Measurements from ENCODE around the gene CEP95.

The CEP95 gene

GRCh38 chr17:64515829-64516228 is 9.1 kb downstream of the CEP95 start:
- DNase-seq (ENCODE audit: low read depth in 2 of 3, low spot score in 2 of 3), result no peak

- DNase-seq (ENCODE audit: low read depth in 2 of 3, low spot score in 2 of 3), result no peak
Measured at GRCh38 chr17:64519601-64520000, 12.8 kb downstream of the CEP95 start.

DNA sequence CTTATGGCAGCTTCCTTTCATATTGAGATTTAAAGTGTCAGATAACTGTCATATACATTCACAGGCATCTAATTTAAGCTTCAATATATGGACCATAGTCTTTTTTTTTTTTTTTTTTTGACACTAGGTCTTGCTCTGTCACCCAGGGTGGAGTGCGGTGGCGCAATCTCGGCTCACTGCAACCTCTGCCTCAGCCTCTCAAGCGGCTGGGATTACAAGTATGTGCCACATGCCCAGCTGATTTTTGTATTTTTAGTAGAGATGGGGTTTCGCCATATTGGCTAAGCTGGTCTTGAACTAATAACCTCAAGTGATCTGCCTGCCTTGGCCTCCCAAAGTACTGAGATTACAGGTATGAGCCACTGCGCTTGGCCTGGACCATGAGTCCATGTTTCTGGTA is 13.6 kb downstream of the CEP95 start:
- no peak for DNase-seq (ENCODE audit: low read depth in 2 of 3, low spot score in 2 of 3)

DNA sequence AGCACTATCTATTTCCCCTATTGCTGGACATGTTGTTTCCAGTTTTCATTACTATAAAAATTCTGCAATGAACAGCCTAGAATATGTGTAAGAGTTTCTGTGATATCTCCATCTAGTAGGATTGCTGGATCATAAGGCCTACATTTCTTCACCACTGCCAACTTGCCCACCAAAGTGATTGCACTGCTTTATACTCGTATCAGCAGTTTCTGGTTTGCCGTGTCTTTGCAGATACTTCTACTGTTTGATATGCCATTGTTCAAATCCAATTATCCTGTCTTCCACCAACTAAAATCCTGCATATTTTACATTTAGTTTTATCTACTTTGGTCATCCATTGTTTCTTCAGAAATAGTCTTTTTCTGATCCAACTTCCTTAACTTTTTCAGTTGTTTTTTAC is 21.1 kb downstream of the CEP95 start:
- DNase-seq (ENCODE audit: low read depth in 2 of 3, low spot score in 2 of 3), result no peak

DNA sequence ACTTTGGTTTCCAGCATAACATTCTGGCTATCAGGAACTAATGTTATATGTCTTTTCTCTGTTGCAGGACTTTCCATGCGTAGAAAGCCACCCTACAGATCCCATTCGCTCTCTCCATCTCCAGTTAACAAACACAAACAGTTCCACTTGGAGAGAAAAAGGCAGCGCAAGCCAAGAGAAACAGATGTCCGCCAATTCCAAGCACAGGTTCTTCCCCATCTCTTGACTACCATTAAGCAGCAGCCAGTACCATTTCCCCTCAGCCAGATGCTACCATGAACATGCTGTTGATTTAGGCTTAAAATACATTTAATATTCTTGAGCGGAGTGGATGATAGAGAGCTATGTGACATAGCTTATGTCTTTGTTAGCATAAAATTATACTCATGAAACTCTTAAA is 22.4 kb downstream of the CEP95 start:
- DNase-seq (ENCODE audit: low read depth in 2 of 3, low spot score in 2 of 3), result no peak

- no peak for DNase-seq (ENCODE audit: low read depth in 2 of 3, low spot score in 2 of 3)
Measured at GRCh38 chr17:64531955-64532371, 25.2 kb downstream of the CEP95 start.

DNA sequence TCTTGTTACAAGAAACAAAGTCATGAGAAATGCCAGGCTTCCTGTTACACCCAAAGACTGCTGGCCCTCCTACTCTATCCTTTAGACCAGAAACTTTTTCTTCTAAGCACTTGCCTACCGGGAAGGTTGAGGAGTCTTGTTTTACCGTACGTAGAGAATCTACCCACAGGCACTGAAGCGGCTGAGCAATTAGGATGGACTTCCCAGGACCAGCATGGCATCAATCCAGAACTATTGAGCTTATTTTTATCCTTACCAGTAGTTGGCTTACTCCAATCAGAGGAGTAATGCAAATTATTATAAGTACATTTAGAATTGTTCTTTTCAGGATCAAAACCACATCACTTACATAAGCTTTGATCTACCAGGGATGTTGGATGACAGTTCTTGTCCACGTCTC is 25.6 kb downstream of the CEP95 start:
- no peak for DNase-seq (ENCODE audit: low read depth in 2 of 3, low spot score in 2 of 3)

DNA sequence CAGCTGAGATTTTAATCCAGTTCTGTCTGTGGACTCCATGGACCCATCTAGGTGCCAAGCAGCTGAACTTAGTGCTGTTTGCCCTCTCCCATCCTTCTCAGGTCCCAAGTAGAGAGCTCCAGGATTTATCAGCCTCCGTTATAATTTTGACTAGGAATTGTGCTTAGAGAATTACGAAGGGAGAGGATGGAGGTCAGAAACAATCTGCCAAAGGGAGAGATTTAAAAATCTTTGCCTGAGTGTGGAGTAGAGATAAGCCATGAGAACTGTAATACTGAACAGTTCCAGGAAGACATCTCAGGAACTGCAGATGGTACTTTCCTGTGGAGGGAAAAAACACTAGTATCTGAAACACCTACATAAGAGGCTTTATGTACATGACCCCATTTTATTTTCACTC is 27.0 kb downstream of the CEP95 start:
- no peak for DNase-seq (ENCODE audit: low read depth in 2 of 3, low spot score in 2 of 3)

GRCh38 chr17:64534187-64534586 is 27.4 kb downstream of the CEP95 start:
- DNase-seq (ENCODE audit: low read depth in 2 of 3, low spot score in 2 of 3), result no peak

- DNase-seq (ENCODE audit: low read depth in 2 of 3, low spot score in 2 of 3), result no peak
Measured at GRCh38 chr17:64535357-64535756, 28.6 kb downstream of the CEP95 start.

DNA sequence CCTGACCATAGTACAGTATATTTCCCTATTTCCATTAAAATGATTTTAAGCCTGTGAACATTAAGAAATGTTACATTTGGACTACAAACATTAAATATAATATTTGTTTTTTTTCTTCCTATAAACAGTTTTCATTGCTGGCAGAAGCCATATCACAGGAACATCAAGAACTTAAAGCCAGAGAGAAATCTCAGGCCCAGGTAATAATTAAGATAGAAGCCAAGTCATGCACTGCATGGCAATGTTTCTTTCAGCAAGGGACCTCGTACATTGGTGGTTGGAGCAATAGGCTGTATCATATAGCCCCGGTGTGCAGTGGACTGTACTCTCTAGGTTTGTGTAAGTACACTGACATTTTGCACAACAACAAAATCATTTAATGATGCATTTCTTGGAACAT is 30.1 kb downstream of the CEP95 start:
- DNase-seq (ENCODE audit: low read depth in 2 of 3, low spot score in 2 of 3), result no peak

GRCh38 chr17:64537488-64537887 is 30.7 kb downstream of the CEP95 start:
- no peak for DNase-seq (ENCODE audit: low read depth in 2 of 3, low spot score in 2 of 3)

GRCh38 chr17:64538508-64539130 is 31.8 kb downstream of the CEP95 start:
- no peak for DNase-seq (ENCODE audit: low read depth in 2 of 3, low spot score in 2 of 3)

GRCh38 chr17:64540118-64540776 is 33.5 kb downstream of the CEP95 start:
- no peak for DNase-seq (ENCODE audit: low read depth in 2 of 3, low spot score in 2 of 3)

GRCh38 chr17:64544742-64545141 is 38.0 kb downstream of the CEP95 start:
- no peak for DNase-seq (ENCODE audit: low read depth in 2 of 3, low spot score in 2 of 3)

DNA sequence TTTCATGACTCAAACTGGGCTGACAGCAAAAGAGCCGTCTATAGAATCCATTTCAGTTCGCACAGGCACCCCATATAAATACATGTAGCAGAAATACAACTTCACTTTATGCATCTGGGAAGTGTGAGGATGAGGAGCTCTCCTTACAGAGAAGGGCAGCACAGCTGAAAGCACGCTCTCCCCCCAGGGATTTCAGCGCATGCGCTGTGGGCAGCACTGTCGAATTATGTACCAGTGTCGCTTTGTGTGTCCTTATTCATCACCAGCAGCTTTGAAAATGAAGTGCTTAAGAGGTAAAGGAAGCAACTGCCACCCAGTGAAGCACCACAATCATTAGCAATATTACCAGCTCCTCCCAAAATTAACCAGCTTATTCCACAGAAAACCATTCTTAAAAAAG is 39.9 kb downstream of the CEP95 start:
- DNase-seq (ENCODE audit: low read depth in 2 of 3, low spot score in 2 of 3), result no peak

GRCh38 chr17:64547319-64547718 is 40.5 kb downstream of the CEP95 start:
- no peak for DNase-seq (ENCODE audit: low read depth in 2 of 3, low spot score in 2 of 3)

DNA sequence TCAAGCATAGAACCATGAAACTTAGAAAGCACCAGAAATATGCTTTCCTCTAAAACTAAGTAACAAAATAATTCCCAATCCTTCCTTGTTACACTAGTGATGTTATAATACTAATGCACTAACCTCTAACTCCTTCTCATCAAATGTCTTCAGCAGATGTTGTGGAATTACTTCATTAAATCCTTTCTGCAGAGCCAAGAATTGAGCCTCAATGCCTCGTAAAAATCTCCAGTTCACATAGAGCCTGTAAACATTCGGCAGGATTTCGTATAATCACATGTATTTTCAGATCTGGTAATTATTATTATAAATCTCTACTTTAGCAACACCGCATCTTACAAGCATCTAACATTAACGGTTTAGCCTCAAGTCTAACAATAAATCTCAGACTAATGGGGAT is 44.7 kb downstream of the CEP95 start:
- no peak for DNase-seq (ENCODE audit: low read depth in 2 of 3, low spot score in 2 of 3)

DNA sequence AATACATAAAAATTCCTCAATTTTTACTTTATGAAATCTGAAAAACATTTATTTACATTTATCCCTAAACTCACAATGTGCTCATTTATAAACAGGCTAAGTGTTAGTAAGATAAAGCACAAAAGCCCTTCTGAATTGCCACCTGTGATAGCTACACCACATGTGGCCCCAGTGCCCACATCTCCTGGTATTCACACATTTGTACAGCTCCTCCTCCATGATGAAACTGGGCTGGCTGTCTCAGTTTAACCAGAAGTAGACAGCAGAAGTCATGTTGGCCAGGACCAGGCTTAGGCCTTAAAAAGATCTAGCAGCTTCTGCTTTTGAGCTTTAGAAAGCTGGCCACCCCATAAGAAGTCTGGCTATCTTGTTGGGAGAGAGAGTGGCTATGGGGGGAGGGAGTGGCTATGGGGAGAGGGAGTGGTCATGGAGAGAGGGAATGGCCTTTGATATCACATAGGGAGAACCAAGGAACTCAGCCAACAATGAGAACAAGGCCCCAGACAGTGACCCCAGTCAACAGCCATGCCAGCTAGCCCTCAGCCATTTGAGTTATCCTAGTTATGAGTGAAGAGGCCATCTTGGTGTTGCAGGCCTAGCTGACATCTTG is 47.4 kb downstream of the CEP95 start:
- no peak for DNase-seq (ENCODE audit: low read depth in 2 of 3, low spot score in 2 of 3)

DNA sequence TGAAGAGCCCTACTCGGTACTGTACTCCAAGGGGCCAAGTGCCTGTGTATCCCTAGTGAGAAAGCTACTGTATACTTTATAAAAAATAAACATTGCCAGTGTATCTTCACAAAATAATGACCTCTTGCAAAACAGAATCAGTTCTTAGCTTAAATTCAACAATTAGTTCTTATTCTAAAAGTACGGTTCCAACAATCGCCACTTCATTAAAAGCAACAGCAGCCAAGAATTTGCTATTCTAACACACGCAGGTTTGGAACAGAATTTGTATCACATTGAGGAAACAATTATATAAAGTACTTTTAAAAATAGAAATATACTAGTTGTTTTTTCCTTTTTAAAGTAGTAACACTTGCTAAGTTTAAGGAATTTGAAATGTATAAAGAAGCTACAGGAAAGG is 48.5 kb downstream of the CEP95 start:
- DNase-seq (ENCODE audit: low read depth in 2 of 3, low spot score in 2 of 3), result no peak

DNA sequence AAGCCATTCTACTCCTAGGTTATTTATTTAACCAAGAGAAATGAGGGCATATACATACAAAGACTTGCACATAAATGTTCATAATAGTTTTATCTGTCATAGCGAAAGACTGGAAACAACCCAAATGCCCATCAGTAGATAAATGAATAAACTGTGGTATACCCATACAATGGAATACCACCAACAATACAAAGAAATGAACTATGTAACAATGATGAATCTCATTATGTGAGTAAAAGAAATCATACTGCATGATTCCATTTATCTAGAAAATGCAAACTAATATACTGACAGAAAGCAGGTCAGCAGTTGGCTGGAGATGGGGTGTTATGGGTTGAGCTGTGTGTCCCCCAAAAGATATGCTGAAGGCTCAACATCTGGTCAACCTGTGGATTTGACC is 57.3 kb downstream of the CEP95 start:
- no peak for DNase-seq (ENCODE audit: low read depth in 2 of 3, low spot score in 2 of 3)

- no peak for DNase-seq (ENCODE audit: low read depth in 2 of 3, low spot score in 2 of 3)
Measured at GRCh38 chr17:64565563-64565962, 58.8 kb downstream of the CEP95 start.

DNA sequence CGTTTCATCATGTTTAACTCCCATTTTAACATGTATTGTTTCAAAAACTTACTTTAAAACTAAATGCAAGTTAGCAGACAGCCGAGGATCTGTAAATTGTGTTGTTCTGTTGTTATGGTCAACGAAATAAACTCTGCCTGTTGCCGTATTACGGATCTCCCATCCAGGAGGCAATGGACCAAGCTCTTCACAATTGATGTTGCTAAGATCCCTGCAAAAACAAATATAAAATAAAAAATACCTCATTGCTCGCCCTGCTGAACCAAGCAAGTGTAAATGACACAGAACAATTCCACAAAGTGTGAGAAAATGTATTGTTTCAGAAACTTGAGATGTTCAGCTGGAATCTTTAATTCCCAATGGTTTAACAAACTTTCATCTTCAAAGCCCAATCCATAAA is 65.0 kb downstream of the CEP95 start:
- no peak for DNase-seq (ENCODE audit: low read depth in 2 of 3, low spot score in 2 of 3)
